ENCODE data around the gene RHOH.

GRCh38 chr4:40193578-40193977 lies 3.3 kb upstream of the RHOH start:
- no peak for TF ChIP-seq CTCF (optimal IDR thresholded peaks at IDR 0.05 in 1 of 3, IDR thresholded peaks at IDR 0.05 in 1 of 3, conservative IDR thresholded peaks at IDR 0.05 in 1 of 3; ENCODE audit: extremely low read depth in 1 of 3, insufficient read depth in 2 of 3, low read length in 3 of 3)
- TF ChIP-seq EZH2 (IDR thresholded peaks at IDR 0.05; ENCODE audit: low read length) = no peak

All from keratinocyte (primary cell).